ENCODE results near the gene RNFT2.
"Not testable (repeated sequence)": the region's sequence is repeated elsewhere in the genome, so short reads cannot be mapped to it uniquely, and the experiment has no call there.

The RNFT2 gene

DNA sequence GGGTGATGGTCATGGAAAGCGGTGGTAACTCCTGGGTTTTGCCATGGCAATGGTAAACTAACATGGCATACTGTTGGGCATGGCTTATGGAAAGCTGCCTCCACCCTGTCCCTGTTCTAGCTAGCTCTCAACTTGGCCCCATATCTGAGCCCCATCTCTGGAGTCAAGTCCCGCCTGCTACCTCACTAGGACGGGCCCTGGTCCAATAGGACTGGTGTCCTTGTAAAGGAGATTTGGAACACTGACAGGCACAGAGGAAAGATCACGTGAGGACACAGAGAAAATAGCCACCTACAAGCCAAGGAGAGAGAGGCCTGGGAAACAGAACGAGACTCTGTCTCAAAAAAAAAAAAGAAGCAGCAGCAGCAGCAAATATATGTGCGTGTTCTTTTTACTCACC is 59.8 kb downstream of the RNFT2 start:
- TF ChIP-seq JUND (IDR thresholded peaks at IDR 0.05; ENCODE audit: low read depth), result no peak
- in situ Hi-C loops (cut with HindIII; ENCODE audit: low pct_unique_long_range_greater_than_20kb, low sequenced_read_pairs), result no loop called here
- no peak for DNase-seq (ENCODE audit: low read depth in 1 of 2, low spot score in 1 of 2)

DNA sequence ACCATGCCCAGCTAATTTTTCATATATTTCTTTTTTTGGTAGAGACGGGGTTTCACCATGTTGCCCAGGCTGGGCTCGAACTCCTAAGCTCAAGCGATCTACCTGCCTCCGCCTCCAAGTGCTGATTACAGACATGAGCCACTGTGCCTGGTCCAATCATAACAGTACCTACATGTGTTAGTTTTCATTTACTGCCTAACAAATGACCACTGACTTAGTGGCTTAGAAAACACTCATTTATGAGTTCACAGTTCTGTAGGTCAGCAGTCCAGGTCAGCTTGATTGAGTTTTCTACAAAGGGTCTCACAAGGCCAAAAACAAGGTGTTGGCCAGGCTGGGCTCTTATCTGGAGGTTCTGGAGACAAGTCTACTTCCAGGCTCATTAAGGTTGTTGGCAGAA is 60.6 kb downstream of the RNFT2 start:
- in situ Hi-C loops (cut with HindIII; ENCODE audit: low pct_unique_long_range_greater_than_20kb, low sequenced_read_pairs), result no loop called here
- no peak for TF ChIP-seq JUND (IDR thresholded peaks at IDR 0.05; ENCODE audit: low read depth)
- DNase-seq (ENCODE audit: low read depth in 1 of 2, low spot score in 1 of 2), result no peak

DNA sequence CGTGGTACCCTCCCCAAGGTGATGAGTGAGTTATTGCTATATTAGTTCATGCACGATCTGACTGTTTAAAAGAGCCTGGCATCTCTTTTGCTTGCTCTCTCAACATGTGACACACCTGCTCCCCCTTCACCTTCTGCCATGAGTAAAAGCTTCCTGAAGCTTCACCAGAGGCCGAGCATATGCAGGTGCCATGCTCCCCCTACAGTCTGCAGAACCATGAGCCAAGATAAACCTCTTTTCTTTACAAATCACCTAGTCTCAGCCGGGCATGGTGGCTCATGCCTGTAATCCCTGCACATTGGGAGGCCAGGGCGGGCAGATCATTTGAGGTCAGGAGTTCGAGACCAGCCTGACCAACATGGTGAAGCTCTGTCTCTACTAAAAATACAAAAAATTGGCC is 61.8 kb downstream of the RNFT2 start:
- TF ChIP-seq JUND (IDR thresholded peaks at IDR 0.05; ENCODE audit: low read depth), result no peak
- in situ Hi-C loops (cut with HindIII; ENCODE audit: low pct_unique_long_range_greater_than_20kb, low sequenced_read_pairs), result no loop called here
- no peak for DNase-seq (ENCODE audit: low read depth in 1 of 2, low spot score in 1 of 2)

DNA sequence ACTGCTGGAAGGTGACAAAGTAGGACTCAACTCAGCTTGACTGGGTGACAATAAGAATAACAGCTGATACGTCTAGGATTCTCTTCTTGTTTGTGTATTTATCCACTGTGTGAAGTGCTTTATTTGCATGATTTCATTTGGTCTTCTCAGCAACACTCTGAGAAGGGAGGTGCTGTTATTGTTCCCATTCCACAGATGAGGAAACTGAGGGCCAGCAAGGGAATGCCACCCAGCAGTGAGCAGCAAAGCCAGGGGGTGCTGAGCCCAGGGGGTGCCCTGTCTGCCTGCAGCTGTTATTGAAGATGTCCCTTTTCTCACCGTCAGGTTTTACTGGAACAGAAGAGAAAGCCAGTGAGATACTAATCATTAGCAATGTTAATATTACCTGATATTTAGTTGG is 62.8 kb downstream of the RNFT2 start:
- no peak for TF ChIP-seq JUND (IDR thresholded peaks at IDR 0.05; ENCODE audit: low read depth)
- in situ Hi-C loops (cut with HindIII; ENCODE audit: low pct_unique_long_range_greater_than_20kb, low sequenced_read_pairs), result no loop called here
- no peak for DNase-seq (ENCODE audit: low read depth in 1 of 2, low spot score in 1 of 2)

DNA sequence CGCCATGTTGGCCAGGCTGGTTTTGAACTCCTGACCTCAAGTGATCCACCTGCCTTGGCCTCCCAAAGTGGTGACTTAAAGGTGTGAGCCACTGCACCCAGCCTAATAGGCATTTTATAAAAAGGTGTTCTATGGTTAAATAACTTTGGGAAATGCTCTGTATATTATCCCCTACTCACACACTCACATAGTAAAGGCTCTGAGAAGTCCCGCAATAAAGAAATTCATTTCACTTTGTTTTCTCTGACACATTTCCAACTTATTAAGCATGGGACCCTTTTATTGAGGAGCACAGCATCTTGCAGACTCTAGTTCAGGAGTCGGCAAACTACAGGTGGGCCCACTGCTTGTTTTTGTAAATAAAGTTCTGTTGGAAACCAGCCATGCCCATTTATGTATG is 63.9 kb downstream of the RNFT2 start:
- TF ChIP-seq JUND (IDR thresholded peaks at IDR 0.05; ENCODE audit: low read depth), result no peak
- no peak for DNase-seq (ENCODE audit: low read depth in 1 of 2, low spot score in 1 of 2)
- in situ Hi-C loops (cut with HindIII; ENCODE audit: low pct_unique_long_range_greater_than_20kb, low sequenced_read_pairs), result no loop called here

DNA sequence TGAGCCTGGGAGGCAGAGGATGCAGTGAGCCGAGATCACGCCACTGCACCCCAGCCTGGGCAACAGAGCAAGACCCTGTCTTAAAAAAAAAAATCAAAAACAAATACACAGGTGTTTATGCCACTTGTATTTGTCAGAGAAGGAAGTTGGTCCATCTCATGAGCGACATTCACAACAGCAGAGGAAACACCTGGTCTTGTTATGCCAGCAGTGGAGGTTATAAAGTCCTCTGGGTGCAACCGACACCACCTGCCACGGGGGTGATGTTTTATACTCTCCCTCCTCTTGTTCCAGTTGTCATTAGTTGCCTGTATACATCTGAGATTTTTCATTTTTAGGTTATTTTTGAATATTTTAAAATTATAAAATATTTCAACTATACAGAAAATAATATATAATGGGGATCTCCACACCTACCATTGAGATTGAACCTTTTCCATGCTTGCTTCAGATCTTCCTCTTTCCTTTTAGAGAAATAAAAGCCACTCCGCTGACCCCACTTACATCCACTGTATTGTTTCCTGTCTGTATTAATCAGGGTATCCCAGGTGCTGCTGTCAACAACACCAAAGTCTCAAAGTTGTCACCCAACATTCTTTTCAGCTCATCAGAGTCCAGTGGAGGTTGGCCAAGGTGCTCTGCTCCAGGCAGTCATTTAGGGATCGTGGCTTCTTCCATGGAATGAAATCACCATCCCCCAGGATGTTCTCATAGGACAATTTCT is 65.1 kb downstream of the RNFT2 start:
- no peak for DNase-seq (ENCODE audit: low read depth in 1 of 2, low spot score in 1 of 2)
- in situ Hi-C loops (cut with HindIII; ENCODE audit: low pct_unique_long_range_greater_than_20kb, low sequenced_read_pairs), result no loop called here
- no peak for TF ChIP-seq JUND (IDR thresholded peaks at IDR 0.05; ENCODE audit: low read depth)

DNA sequence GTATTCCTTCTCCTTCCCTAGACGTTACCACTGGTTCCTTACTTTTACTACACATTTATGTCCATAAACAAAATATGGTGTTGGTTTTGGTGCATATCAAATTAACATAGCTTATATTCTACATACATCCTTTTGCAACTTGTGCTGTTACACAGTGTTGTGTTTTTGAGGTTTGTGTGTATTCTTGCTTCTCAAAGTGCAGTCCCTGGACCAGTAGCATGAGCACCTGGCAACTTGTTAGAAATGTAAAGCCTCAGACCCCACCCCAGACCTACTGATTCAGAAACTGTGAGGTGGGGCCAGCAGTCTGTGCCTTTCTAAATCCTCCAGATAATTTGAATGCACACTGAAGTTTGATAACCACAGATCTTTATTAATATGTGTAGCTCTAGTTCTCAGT is 65.9 kb downstream of the RNFT2 start:
- no peak for DNase-seq (ENCODE audit: low read depth in 1 of 2, low spot score in 1 of 2)
- no peak for TF ChIP-seq JUND (IDR thresholded peaks at IDR 0.05; ENCODE audit: low read depth)
- in situ Hi-C loops (cut with HindIII; ENCODE audit: low pct_unique_long_range_greater_than_20kb, low sequenced_read_pairs), result no loop called here

DNA sequence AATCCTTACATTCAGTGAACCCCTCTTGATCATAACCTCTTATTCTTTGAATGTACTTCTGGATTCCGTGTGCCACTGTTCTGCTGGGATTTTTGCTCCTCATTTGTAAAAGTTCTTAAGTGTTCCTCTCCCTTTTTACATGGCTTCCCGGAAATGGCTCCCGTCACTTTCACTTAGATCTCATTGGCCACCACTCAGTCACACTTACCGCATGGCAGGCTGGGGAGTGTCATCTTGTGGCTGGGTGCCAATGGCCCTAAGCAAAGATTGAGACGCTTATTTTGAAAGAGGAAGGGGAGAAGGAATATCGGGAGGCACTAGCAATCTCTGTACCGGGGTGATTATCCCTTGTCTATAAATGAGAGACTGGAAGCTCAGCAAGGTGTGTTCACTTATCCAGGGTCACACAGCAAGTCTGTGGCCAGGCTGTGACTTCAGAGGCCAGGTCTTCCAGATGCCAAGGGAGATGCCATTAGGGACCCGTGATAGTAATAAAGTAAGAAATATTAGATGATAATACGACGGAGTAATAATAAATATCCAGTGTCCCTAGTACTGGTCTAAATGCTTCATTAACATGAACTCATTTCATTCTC is 68.8 kb downstream of the RNFT2 start:
- DNase-seq (ENCODE audit: low read depth in 1 of 2, low spot score in 1 of 2), result no peak
- in situ Hi-C loops (cut with HindIII; ENCODE audit: low pct_unique_long_range_greater_than_20kb, low sequenced_read_pairs), result no loop called here
- no peak for TF ChIP-seq JUND (IDR thresholded peaks at IDR 0.05; ENCODE audit: low read depth)

DNA sequence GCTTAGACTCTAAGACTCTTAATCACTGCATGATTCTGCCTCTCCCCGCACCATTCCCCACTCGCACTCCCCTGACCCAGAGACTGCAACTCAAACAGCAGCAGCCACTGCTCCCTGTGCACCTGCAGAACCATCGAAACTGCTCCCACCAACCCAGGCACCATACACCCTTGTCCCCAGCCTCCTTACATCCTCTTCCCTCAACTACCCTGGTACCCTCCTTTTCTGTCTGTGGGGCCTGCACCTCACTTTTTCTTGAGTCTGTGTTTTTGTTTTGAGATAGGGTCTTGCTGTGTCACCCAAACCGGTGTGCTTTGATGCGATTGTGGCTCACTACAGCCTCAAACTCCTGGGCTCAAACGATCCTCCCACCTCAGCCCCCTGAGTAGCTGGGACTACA is 69.4 kb downstream of the RNFT2 start:
- in situ Hi-C loops (cut with HindIII; ENCODE audit: low pct_unique_long_range_greater_than_20kb, low sequenced_read_pairs), result no loop called here
- no peak for DNase-seq (ENCODE audit: low read depth in 1 of 2, low spot score in 1 of 2)
- TF ChIP-seq JUND (IDR thresholded peaks at IDR 0.05; ENCODE audit: low read depth), result no peak

DNA sequence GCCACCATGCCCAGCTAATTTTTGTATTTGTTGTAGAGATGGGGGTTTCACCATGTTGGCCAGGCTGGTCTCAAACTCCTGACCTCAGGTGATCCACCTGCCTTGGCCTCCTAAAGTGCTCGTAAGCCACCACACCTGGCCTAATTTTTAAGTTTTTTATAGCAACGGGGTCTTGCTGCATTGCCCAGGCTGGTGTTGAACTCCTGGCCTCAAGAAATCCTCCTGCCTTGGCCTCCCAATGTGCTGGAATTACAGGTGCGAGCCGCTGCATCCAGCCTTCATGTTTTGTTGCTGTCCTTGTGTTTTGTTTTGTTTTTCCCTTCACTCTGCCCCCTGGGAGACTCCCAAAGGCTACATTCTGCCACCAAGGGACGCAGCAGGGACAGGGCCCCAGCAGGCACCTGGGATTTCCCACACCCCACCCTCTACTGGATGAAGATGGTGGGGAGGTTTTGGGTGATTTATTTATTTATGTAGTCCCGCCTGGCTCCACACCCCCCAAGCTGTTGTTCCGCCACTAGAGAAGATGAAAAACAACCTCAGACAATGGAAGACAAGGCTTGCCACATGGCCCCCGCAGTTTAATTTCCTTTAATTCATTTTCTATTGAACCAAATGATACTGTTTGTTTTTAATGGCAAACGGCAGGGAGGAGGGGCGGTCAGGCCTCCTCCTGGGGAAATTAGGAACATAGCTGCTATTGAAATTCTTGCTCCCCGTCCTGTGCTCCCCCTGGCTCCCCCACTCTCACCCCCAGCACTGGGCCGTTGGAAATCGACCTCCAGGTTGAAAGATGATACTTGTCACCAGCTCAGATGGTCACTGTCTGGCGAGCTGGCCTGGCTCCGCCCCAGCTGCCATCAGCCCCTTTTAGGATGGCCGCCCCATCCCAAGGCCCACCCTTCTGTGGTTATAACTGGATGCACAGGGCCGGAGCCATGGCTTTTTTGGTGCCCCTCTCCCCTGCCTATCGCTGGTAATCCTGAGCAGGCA is 70.3 kb downstream of the RNFT2 start:
- DNase-seq (ENCODE audit: low read depth in 1 of 2, low spot score in 1 of 2), result no peak
- no peak for TF ChIP-seq JUND (IDR thresholded peaks at IDR 0.05; ENCODE audit: low read depth)
- in situ Hi-C loops (cut with HindIII; ENCODE audit: low pct_unique_long_range_greater_than_20kb, low sequenced_read_pairs), result no loop called here

DNA sequence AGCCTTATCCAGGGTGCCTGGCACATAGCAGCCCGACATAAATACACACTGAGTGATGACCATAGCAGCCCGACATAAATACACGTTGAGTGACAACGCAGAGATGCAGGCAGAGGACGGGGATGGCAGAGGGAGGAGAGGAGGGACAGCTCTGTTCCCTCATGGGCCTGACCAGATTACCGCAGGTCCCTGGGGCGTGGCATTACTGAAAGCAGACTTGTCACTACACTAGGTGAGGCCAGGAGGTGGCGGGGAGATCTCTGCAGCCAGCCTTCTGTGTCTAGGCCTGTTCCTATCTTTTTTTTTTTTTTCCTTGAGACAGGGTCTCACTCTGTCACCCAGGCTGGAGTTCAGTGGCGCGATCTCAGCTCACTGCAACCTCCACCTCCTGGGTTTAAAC is 74.1 kb downstream of the RNFT2 start:
- DNase-seq (ENCODE audit: low read depth in 1 of 2, low spot score in 1 of 2), result no peak
- in situ Hi-C loops (cut with HindIII; ENCODE audit: low pct_unique_long_range_greater_than_20kb, low sequenced_read_pairs), result no loop called here
- TF ChIP-seq JUND (IDR thresholded peaks at IDR 0.05; ENCODE audit: low read depth), result no peak

DNA sequence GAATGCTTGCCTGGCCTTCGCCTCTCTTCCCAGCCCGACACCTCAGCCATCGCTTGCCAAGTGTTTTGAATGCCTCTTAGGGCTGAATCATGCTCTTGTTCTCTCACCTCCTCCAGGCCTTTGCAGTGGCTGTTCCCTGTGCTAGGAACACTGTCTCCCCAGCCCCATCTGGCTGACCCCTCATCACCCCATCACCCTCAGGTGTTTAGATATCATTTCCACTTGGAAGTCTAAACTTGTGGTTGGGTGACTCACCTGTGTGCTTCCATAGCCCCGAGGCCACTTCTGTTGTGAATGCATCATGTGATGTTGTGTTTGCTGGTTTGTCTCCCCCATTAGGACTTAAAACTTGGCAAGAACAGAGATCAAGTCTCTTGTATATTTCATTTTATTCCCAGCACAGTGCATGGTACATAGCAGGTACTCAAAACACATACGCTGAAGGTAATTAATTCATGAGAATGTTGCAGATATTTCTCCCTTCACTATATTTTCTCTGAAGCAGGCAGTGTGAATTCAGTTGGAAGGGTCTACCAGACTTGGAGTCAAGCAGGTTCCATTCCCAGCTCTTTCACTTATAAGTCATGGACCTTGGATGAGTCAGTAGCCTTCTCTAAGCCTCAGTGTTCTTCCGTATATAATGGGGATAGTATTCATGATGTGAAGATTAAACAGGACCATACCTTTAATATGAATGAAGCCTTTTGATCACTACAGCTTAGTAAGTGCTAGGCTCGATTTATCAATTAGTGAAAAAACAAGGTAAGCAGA is 75.3 kb downstream of the RNFT2 start:
- TF ChIP-seq JUND (IDR thresholded peaks at IDR 0.05; ENCODE audit: low read depth), result no peak
- in situ Hi-C loops (cut with HindIII; ENCODE audit: low pct_unique_long_range_greater_than_20kb, low sequenced_read_pairs), result no loop called here
- DNase-seq (ENCODE audit: low read depth in 1 of 2, low spot score in 1 of 2), result no peak

DNA sequence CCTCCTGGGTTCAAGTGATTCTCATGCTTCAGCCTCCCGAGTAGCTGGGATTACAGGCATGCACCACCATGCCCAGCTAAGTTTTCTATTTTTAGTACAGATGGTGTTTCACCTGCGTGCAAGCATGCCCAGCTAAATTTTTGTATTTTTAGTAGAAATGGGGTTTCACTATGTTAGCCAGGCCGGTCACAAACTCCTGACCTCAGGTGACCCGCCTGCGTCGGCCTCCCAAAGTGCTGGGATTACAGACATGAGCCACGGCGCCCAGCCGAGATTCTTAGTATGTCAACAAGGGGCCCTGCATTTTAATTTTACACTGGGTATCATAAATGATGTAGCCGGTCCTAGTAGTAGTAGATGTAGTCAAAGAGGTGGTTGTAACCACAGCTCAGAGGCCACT is 76.7 kb downstream of the RNFT2 start:
- in situ Hi-C loops (cut with HindIII; ENCODE audit: low pct_unique_long_range_greater_than_20kb, low sequenced_read_pairs); DNase-seq (ENCODE audit: low read depth in 1 of 2, low spot score in 1 of 2): not testable (repeated sequence)
